H1 (cell line): ENCODE data around the gene CISD1. TPM values are rescaled to one million over a fixed set of nuclear protein-coding genes. Genes with fewer than 3 reads are reported as not detected.

Source experiments
- CTCF ChIA-PET: fragments of 300-600 bp; sonication (Branson Sonifier 250); formaldehyde crosslinking; loops from one replicate; lab custom pipeline; 2021; ENCODE audit not compliant: partially characterized antibody; lab: Charles Lee
- POLR2A ChIA-PET: fragments of 300-600 bp; sonication (Branson Sonifier 250); formaldehyde crosslinking; loops from one replicate; lab custom pipeline; 2021; ENCODE audit warnings: inconsistent platforms; ENCODE audit not compliant: partially characterized antibody; lab: Charles Lee
- DNase-seq, 2 experiments: peaks; one replicate each; pipeline versions ENCODE4 v3.0.0 to v3.0.0-alpha.2; 2010 to 2022; ENCODE audit warnings: low spot score in 2 of 2, low read depth in 1 of 2, mixed read lengths in 1 of 2
- FAIRE-seq: peaks from 2 replicates; lab custom pipeline; 2011; peaks lifted over from hg19 to GRCh38; lab: Jason Lieb, UNC
- H2AFZ ChIP-seq: 2 replicates; pipeline ENCODE4 v1.8.1; 2012; ENCODE audit warnings: low read length, inconsistent platforms
- H2AK5ac ChIP-seq: 2 replicates; pipeline ENCODE4 v1.6.1; 2013; ENCODE audit warnings: low read depth, low read length
- H2BK120ac ChIP-seq: replicated peaks from 2 replicates; pipeline ENCODE3; 2013; ENCODE audit warnings: low read depth, low read length, inconsistent platforms
- H2BK12ac ChIP-seq: 2 replicates; pipeline ENCODE4 v1.6.1; 2013; ENCODE audit warnings: low read depth, low read length
- H2BK15ac ChIP-seq: 2 replicates; pipeline ENCODE4 v1.6.1; 2013; ENCODE audit warnings: low read length
- H2BK20ac ChIP-seq: 2 replicates; pipeline ENCODE4 v1.6.1; 2013; ENCODE audit warnings: low read length
- H2BK5ac ChIP-seq: 2 replicates; pipeline ENCODE4 v1.6.1; 2013; ENCODE audit warnings: low read depth, low read length
- H3K14ac ChIP-seq: 2 replicates; pipeline ENCODE4 v1.6.1; 2013; ENCODE audit warnings: inconsistent platforms; ENCODE audit not compliant: insufficient read length
- H3K18ac ChIP-seq: 2 replicates; pipeline ENCODE4 v1.6.1; 2013; ENCODE audit warnings: low read length; ENCODE audit errors: extremely low read depth
- H3K23ac ChIP-seq: 2 replicates; pipeline ENCODE4 v1.6.1; 2013; ENCODE audit warnings: inconsistent platforms; ENCODE audit not compliant: insufficient read length
- H3K23me2 ChIP-seq: 2 replicates; pipeline ENCODE4 v1.6.1; 2013; ENCODE audit warnings: low read depth, low read length
- H3K27ac ChIP-seq: 2 replicates; pipeline ENCODE4 v1.6.1; 2011; ENCODE audit warnings: low read depth, low read length, inconsistent platforms
- H3K27me3 ChIP-seq, 4 experiments: replicated peaks in 1 of 4; 1 replicate in 1 of 4; 2 replicates in 3 of 4; pipeline versions ENCODE4 v1.6.1 to v1.8.1; 2011 to 2013; ENCODE audit warnings: low read length in 3 of 4, mild to moderate bottlenecking in 3 of 4, inconsistent platforms in 2 of 4, mixed read lengths in 2 of 4, moderate library complexity in 1 of 4; ENCODE audit not compliant: control insufficient read depth in 3 of 4, insufficient read depth in 3 of 4; ENCODE audit errors: extremely low read depth in 1 of 4
- H3K36me3 ChIP-seq, 4 experiments: 2 replicates each; pipeline versions ENCODE4 v1.6.1 to v1.8.1; 2011 to 2013; ENCODE audit warnings: mild to moderate bottlenecking in 4 of 4, low read length in 3 of 4, moderate library complexity in 2 of 4, control low read depth in 1 of 4, inconsistent platforms in 1 of 4; ENCODE audit not compliant: insufficient read depth in 4 of 4, control insufficient read depth in 2 of 4
- H3K4ac ChIP-seq: replicated peaks from 2 replicates; pipeline ENCODE3; 2013; ENCODE audit warnings: low read length, low read depth, mixed read lengths, inconsistent platforms; ENCODE audit not compliant: insufficient read length
- H3K4me1 ChIP-seq, 4 experiments: replicated peaks in 1 of 4; 1 replicate in 1 of 4; 2 replicates in 3 of 4; pipeline versions ENCODE4 v1.6.1 to v1.8.1; 2011 to 2013; ENCODE audit warnings: low read length in 3 of 4, inconsistent platforms in 2 of 4, mixed read lengths in 1 of 4; ENCODE audit not compliant: insufficient read depth in 4 of 4, control insufficient read depth in 3 of 4
- H3K4me2 ChIP-seq, 2 experiments: 2 replicates each; pipeline versions ENCODE4 v1.6.1 to v1.8.1; 2011 to 2013; ENCODE audit warnings: low read depth in 2 of 2, low read length in 2 of 2, control low read depth in 1 of 2, inconsistent platforms in 1 of 2, mild to moderate bottlenecking in 1 of 2; ENCODE audit not compliant: insufficient read depth in 1 of 2
- H3K4me3 ChIP-seq, 4 experiments: fragments of 200-600, 300-600 bp in 1 of 4; sonication (generic), shearing (Covaris generic), sonication (Bioruptor Twin) in 1 of 4; 2 replicates each; pipeline versions ENCODE4 v1.5.1 to v1.8.1; 2011 to 2016; ENCODE audit warnings: low read length in 4 of 4, low read depth in 3 of 4, control low read depth in 2 of 4, inconsistent platforms in 2 of 4, mild to moderate bottlenecking in 2 of 4, mixed read lengths in 1 of 4, moderate library complexity in 1 of 4; ENCODE audit not compliant: insufficient read depth in 2 of 4; ENCODE audit errors: extremely low read depth in 1 of 4
- H3K56ac ChIP-seq: replicated peaks from 2 replicates; pipeline ENCODE3; 2013; ENCODE audit warnings: low read depth, mild to moderate bottlenecking, mixed read lengths, low read length, inconsistent platforms; ENCODE audit not compliant: insufficient read length
- H3K79me1 ChIP-seq: 2 replicates; pipeline ENCODE4 v1.6.1; 2013; ENCODE audit warnings: low read depth, low read length, control low read depth
- H3K79me2 ChIP-seq, 2 experiments: 2 replicates each; pipeline versions ENCODE4 v1.6.1 to v1.8.1; 2012 to 2013; ENCODE audit warnings: low read length in 2 of 2, mild to moderate bottlenecking in 2 of 2, inconsistent platforms in 1 of 2; ENCODE audit not compliant: insufficient read depth in 2 of 2, control insufficient read depth in 1 of 2
- H3K9ac ChIP-seq, 4 experiments: replicated peaks in 1 of 4; 1 replicate in 1 of 4; 2 replicates in 3 of 4; pipeline versions ENCODE4 v1.6.1 to v1.8.1; 2011 to 2013; ENCODE audit warnings: low read depth in 3 of 4, low read length in 3 of 4, control low read depth in 2 of 4, mild to moderate bottlenecking in 2 of 4, moderate library complexity in 2 of 4, inconsistent platforms in 1 of 4; ENCODE audit errors: extremely low read depth in 1 of 4
- H3K9me3 ChIP-seq, 2 experiments: 2 replicates each; pipeline versions ENCODE4 v1.6.1 to v1.8.1; 2012 to 2013; ENCODE audit warnings: mild to moderate bottlenecking in 2 of 2, moderate library complexity in 2 of 2, control low read depth in 1 of 2, inconsistent platforms in 1 of 2, low read depth in 1 of 2, low read length in 1 of 2, mixed read lengths in 1 of 2; ENCODE audit not compliant: insufficient read depth in 2 of 2
- H4K20me1 ChIP-seq, 2 experiments: replicated peaks in 1 of 2; 2 replicates each; pipeline versions ENCODE3 to v1.8.1; 2011 to 2013; ENCODE audit warnings: inconsistent platforms in 2 of 2, low read length in 2 of 2, mild to moderate bottlenecking in 1 of 2; ENCODE audit not compliant: insufficient read depth in 2 of 2, control insufficient read depth in 1 of 2
- H4K5ac ChIP-seq: 2 replicates; pipeline ENCODE4 v1.6.1; 2013; ENCODE audit warnings: low read length, low read depth, mixed read lengths, inconsistent platforms; ENCODE audit not compliant: insufficient read length
- H4K8ac ChIP-seq: 2 replicates; pipeline ENCODE4 v1.8.0; 2013; ENCODE audit warnings: mild to moderate bottlenecking, moderate library complexity, low read length, inconsistent platforms; ENCODE audit not compliant: insufficient read depth; ENCODE audit errors: extremely low read depth
- H4K91ac ChIP-seq: replicated peaks from 2 replicates; pipeline ENCODE3; 2013; ENCODE audit warnings: low read length, mixed read lengths, inconsistent platforms; ENCODE audit not compliant: insufficient read length
- CREB1 ChIP-seq: IDR thresholded peaks from 2 replicates; pipeline ENCODE4 v1.6.1; 2012; ENCODE audit warnings: inconsistent platforms
- CTBP2 ChIP-seq: IDR thresholded peaks from 2 replicates; pipeline ENCODE4 v1.7.0; 2011; ENCODE audit warnings: borderline replicate concordance, mild to moderate bottlenecking, moderate library complexity, mixed read lengths, low read length; ENCODE audit not compliant: insufficient read depth, insufficient read length
- KDM5A ChIP-seq: fragments of 200-600 bp; IDR thresholded peaks from 2 replicates; pipeline ENCODE4 v1.7.1; 2012; ENCODE audit warnings: mild to moderate bottlenecking, low read length, inconsistent platforms, mixed read lengths
- NRF1 ChIP-seq: IDR thresholded peaks from 2 replicates; pipeline ENCODE4 v1.6.1; 2011; ENCODE audit warnings: mild to moderate bottlenecking, low read depth, low read length, improper control_type of control experiment
- RNF2 ChIP-seq: fragments of 200-900, 300-1000 bp; sonication (generic); IDR thresholded peaks from 2 replicates; pipeline ENCODE4 v1.7.1; 2016; ENCODE audit warnings: borderline replicate concordance, low read depth, mild to moderate bottlenecking, antibody characterized with exemption, low read length; ENCODE audit not compliant: poor library complexity, severe bottlenecking; ENCODE audit errors: missing control alignments
- SIX5 ChIP-seq: IDR thresholded peaks from 2 replicates; pipeline ENCODE4 v1.6.1; 2011; ENCODE audit warnings: mild to moderate bottlenecking, low read depth, low read length
- SP1 ChIP-seq: IDR thresholded peaks from 2 replicates; pipeline ENCODE4 v1.6.1; 2011; ENCODE audit warnings: low read depth, low read length
- WGBS, 2 experiments: shearing (Covaris generic) in 1 of 2; methylation state at CpG; one replicate each; pipeline versions ENCODE4 v1.1.6 to v1.1.7; 2013 to 2015; ENCODE audit warnings: low lambda C conversion rate in 2 of 2, mixed read lengths in 2 of 2, inconsistent platforms in 1 of 2, low coverage in 1 of 2, missing lambda C conversion rate in 1 of 2; ENCODE audit not compliant: insufficient replicate concordance in 2 of 2, insufficient coverage in 1 of 2, insufficient read length in 1 of 2; ENCODE audit errors: extremely low coverage in 1 of 2, missing lambda C conversion rate in 1 of 2; 5-methylcytosine and 5-hydroxymethylcytosine counted together
- polyA plus RNA-seq, 7 experiments: library from polyadenylated mRNA; depleted of rRNA in 3 of 7; stranded (reverse) in 5 of 7; unstranded in 2 of 7; fragments of >200 nt in 5 of 7; fragments of 200-250 nt in 2 of 7; gene quantifications; 1 replicate in 5 of 7; 2 replicates in 1 of 7; 4 replicates in 1 of 7; pipeline versions ENCODE4 v1.2.1 to v1.2.3, GENCODE V29; 2011 to 2013; ENCODE audit warnings: missing spikeins in 2 of 7, mixed read lengths in 2 of 7
- total RNA-seq: library from RNA; stranded (reverse); fragmentation: NEBNext Ultra II Directional; extraction: Animal tissue kit (Norgen Biotek cat#: 25700); gene quantifications from 2 replicates; pipeline ENCODE4 v1.2.1, GENCODE V29; 2021
- TF ChIP-seq, protein P1 (sequence below), 3 experiments: IDR thresholded peaks; 1 replicate in 2 of 3; 2 replicates in 1 of 3; pipeline versions ENCODE4 v1.5.1 to v1.6.1; 2011; ENCODE audit warnings: low read length in 3 of 3, mild to moderate bottlenecking in 3 of 3, inconsistent platforms in 2 of 3, low read depth in 1 of 3, moderate library complexity in 1 of 3; ENCODE audit not compliant: insufficient read depth in 1 of 3; ENCODE audit errors: control extremely low read depth in 1 of 3

Gene CISD1
- total and polyA plus RNA-seq, 2 of the 8 experiments (the other 6 are each of a cell fraction or from before 2014, with no cell fraction given), result 22.6 to 43.2 TPM

DNA sequence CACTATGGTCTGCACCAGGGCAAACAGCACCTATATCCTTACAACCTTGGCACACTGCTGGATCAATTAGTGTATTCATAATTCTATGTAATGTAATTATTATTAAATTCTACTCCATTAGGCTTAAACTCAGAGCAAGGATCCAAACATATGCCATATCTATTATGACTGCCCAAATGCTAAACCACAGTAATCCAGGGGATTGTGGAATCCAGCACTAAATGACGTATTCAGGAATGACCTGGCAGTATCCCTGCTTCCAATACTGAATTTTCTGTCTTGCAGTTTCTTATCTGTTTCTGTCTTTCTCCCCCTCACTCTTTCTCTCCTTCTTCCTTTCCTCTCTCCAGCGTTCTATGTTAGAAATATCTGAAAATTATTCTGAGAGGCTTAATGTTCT lies 49.4 kb downstream of the CISD1 start:
- Histone ChIP-seq H4K20me1 (no peaks in the 10 kb centered on the region), H3K9me3 (no peaks in the 10 kb centered on the region), H2AK5ac (no peak overlapping the region), H2BK120ac (no peak overlapping the region), H3K4me1 (no peaks in the 10 kb centered on the region), H3K36me3 (no peaks in the 10 kb centered on the region), H3K4me2 (no peak overlapping the region), H2BK12ac (no peak overlapping the region), H3K27ac (no peak overlapping the region), H3K4me3 (no peak overlapping the region), H3K9ac (no peak overlapping the region), H3K79me2 (no peaks in the 10 kb centered on the region), H2AFZ (0 out of 2 replicates have a peak overlapping the region, but pooled peaks have one; percentile 5), H3K18ac (no peak overlapping the region), H3K23ac (no peak overlapping the region), H4K91ac (no peak overlapping the region), H3K56ac (no peak overlapping the region), H3K14ac (no peak overlapping the region), H3K79me1 (no peaks in the 10 kb centered on the region), H3K4ac (no peak overlapping the region), H4K5ac (no peak overlapping the region), H3K27me3 (no peaks in the 10 kb centered on the region), H4K8ac (no peak overlapping the region), H2BK5ac (no peak overlapping the region), H2BK15ac (no peak overlapping the region), H3K23me2 (no peaks in the 10 kb centered on the region), H2BK20ac (no peak overlapping the region)
- CTCF ChIA-PET, result interaction anchor here (1.5 kb wide), 1 partner anchor 13 kb away, joined by 4 read pairs; no protein-coding TSS in a partner anchor
- DNase-seq (no peak), FAIRE-seq (no peak)
- POLR2A ChIA-PET, result no interaction called here
- TF ChIP-seq CTBP2 (no peak), CREB1 (no peak), KDM5A (no peak), NRF1 (no peak), SP1 (no peak), RNF2 (no peak), SIX5 (no peak)
- TF ChIP-seq, protein P1, sequence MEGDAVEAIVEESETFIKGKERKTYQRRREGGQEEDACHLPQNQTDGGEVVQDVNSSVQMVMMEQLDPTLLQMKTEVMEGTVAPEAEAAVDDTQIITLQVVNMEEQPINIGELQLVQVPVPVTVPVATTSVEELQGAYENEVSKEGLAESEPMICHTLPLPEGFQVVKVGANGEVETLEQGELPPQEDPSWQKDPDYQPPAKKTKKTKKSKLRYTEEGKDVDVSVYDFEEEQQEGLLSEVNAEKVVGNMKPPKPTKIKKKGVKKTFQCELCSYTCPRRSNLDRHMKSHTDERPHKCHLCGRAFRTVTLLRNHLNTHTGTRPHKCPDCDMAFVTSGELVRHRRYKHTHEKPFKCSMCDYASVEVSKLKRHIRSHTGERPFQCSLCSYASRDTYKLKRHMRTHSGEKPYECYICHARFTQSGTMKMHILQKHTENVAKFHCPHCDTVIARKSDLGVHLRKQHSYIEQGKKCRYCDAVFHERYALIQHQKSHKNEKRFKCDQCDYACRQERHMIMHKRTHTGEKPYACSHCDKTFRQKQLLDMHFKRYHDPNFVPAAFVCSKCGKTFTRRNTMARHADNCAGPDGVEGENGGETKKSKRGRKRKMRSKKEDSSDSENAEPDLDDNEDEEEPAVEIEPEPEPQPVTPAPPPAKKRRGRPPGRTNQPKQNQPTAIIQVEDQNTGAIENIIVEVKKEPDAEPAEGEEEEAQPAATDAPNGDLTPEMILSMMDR (IDR thresholded peaks at IDR 0.05; ENCODE audit: control extremely low read depth in 1 of 3, insufficient read depth in 1 of 3, low read depth in 1 of 3, low read length in 3 of 3), result no peak
- 73% methylated on average over 2 of the region's 2 CpGs; no CpG with 5 or more reads in 1 of the 2 experiments for WGBS, 2 experiments
